HEK293 (cell line): ENCODE measurements around the gene TXNDC11.

Experiments used
- YY2 ChIP-seq: fragments of 450-650 bp; formaldehyde crosslinking; IDR thresholded peaks from 2 replicates; pipeline ENCODE4 v1.5.1; 2016; ENCODE audit warnings: missing biosample characterization, missing genetic modification characterization
- ZFP3 ChIP-seq: fragments of 450-650 bp; formaldehyde crosslinking; IDR thresholded peaks from 2 replicates; pipeline ENCODE4 v1.5.1; 2016; ENCODE audit warnings: low read depth, missing biosample characterization, missing genetic modification characterization
- ZNF571 ChIP-seq: fragments of 450-650 bp; formaldehyde crosslinking; IDR thresholded peaks from 2 replicates; pipeline ENCODE4 v1.5.0; 2017; ENCODE audit warnings: missing biosample characterization, missing genetic modification characterization
- ZNF701 ChIP-seq: fragments of 450-650 bp; formaldehyde crosslinking; IDR thresholded peaks from 2 replicates; pipeline ENCODE4 v1.5.1; 2016; ENCODE audit warnings: missing biosample characterization, missing genetic modification characterization
- TF ChIP-seq, protein P1 (sequence below): fragments of 450-650 bp; formaldehyde crosslinking; IDR thresholded peaks from 2 replicates; pipeline ENCODE4 v1.5.1; 2016; ENCODE audit warnings: missing biosample characterization, missing genetic modification characterization

DNA sequence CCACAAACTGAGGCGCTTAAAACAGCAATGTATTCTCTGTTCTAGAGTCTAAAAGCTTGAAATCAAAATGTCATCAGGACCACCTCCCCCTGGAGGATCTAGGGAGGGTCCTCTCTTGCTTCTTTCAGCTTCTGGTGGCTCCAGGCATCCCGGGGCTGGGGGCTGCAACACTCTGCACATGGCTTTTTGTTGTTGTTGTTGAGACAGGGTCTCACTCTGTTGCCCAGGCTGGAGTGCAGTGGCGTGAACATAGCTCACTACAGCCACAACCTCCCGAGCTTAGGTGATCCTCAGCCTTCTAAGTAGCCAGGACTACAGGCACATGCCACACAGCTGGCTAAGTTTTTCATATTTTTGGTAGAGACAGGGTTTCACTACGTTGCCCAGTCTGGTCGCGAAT lies 111.4 kb downstream of the TXNDC11 start:
- no peak for TF ChIP-seq YY2
- TF ChIP-seq, protein P1, sequence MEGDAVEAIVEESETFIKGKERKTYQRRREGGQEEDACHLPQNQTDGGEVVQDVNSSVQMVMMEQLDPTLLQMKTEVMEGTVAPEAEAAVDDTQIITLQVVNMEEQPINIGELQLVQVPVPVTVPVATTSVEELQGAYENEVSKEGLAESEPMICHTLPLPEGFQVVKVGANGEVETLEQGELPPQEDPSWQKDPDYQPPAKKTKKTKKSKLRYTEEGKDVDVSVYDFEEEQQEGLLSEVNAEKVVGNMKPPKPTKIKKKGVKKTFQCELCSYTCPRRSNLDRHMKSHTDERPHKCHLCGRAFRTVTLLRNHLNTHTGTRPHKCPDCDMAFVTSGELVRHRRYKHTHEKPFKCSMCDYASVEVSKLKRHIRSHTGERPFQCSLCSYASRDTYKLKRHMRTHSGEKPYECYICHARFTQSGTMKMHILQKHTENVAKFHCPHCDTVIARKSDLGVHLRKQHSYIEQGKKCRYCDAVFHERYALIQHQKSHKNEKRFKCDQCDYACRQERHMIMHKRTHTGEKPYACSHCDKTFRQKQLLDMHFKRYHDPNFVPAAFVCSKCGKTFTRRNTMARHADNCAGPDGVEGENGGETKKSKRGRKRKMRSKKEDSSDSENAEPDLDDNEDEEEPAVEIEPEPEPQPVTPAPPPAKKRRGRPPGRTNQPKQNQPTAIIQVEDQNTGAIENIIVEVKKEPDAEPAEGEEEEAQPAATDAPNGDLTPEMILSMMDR (tag by site-specific recombination) = no peak
- TF ChIP-seq ZNF571 = no peak
- TF ChIP-seq ZNF701 (tag by site-specific recombination) = no peak
- TF ChIP-seq ZFP3 (tag by site-specific recombination) = no peak
